GM19467 (cell line): ENCODE measurements around the gene PLD5.
"Not testable (repeated sequence)": the region's sequence is repeated elsewhere in the genome, so short reads cannot be mapped to it uniquely, and the experiment has no call there.

Source experiments
- ATAC-seq: cut with Tn5 transposase; IDR thresholded peaks from one replicate; pipeline ENCODE4 v1.9.1; 2021; ENCODE audit warnings: mild to moderate bottlenecking, moderate library complexity; ENCODE audit not compliant: unreplicated experiment

Gene PLD5

DNA sequence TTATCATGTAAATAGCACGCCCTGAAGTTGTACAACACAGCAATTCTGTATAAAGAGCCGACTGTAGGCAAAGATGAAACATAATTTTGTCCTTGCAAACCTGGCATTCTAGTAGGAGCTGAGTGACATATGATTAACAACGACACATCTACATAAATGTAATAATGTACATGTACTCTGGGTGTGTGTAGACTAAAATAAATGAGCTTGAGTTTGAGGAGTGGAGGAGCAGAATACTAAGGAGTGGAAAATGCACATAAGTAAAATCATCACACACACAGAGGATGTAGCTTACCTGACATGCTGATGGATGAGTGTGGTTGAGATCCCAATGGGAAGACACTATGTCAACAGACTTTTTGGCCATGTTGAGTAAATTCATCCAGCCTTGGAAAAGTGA lies 236.4 kb downstream of the PLD5 start:
- ATAC-seq = not testable (repeated sequence)

GRCh38 chr1:242282758-242283485 lies 241.6 kb downstream of the PLD5 start:
- ATAC-seq = not testable (repeated sequence)

- ATAC-seq = not testable (repeated sequence)
Measured at GRCh38 chr1:242278406-242278805, 246.1 kb downstream of the PLD5 start.

GRCh38 chr1:242276769-242277168 lies 247.7 kb downstream of the PLD5 start:
- not testable (repeated sequence) for ATAC-seq

DNA sequence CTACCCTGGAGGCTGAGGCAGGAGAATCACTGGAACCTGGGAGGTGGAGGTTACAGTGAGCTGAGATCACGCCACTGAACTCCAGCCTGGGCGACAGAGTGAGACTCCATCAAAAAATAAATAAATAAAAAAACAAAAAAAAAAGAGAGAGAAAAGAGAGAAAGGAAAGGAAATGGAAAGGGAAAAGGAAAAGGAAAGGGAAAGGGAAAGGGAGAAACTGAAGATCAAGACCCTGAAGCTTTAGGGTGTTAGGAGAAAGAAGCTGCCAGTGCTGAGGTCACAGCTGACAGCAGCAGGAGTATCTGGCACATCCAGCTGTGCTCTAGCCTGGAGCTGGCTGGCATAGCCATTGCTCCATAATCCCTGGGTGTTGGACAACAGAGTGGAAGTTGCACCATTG lies 257.5 kb downstream of the PLD5 start:
- ATAC-seq = not testable (repeated sequence)

- ATAC-seq = not testable (repeated sequence)
Measured at GRCh38 chr1:242264419-242264818, 260.1 kb downstream of the PLD5 start.

DNA sequence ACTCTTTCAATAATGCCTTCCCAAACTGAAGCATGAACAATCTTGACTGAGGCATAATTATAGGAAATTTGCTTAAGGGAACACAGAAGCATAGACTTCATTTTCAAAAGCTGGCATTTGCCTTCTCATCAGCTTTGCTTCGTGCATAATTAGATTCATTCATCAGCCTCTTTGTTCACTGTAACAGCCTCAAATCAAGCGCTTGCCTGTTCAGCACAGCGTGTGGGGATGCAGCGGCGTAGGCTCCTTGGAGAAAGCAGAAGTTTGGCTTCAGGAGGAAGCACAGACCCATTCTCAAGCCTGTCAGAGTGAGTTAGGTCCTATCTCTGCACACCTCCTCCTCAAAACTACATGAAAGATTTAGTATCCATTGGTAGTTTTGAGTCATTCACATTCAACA lies 279.2 kb downstream of the PLD5 start:
- no peak for ATAC-seq

DNA sequence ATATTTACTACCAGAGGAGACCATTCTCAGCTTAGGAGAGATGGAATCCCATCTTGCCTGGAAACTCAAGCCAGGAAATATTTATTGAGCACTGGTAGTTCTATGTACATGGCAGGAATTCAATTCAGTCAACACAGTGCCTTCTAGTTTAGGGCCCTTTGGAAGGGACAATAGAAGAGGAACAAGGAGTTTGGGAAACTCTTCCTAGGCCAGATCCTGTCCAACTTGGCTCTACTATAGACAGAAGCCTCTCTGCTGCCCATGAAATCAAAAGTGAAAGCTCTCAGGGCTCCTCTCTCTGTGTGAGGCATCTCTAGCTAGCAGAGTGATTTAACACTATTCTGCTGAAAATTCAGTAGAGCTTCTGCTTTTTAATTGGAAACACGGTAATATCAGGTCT lies 281.0 kb downstream of the PLD5 start:
- peak; percentile 96 for ATAC-seq

DNA sequence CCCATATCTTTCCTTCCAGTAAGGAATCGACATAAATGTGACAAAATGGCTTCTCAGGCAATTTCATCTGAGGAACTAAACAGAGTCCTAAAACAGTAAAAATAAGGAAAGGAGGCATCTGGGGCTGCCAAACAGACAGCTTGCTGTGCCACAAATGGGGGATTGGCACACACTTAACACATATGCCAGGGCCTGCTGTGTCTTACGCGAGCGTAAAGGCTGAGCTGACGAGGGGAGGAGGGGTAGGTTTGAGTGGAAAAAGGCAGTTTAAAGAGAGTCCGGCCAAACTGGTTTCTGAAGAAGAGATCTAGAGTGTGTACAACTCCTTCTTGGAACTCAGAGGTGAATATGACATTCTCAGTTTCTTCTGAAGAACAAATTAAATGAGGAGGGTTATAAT lies 281.5 kb downstream of the PLD5 start:
- no peak for ATAC-seq

- no peak for ATAC-seq
Measured at GRCh38 chr1:242241936-242242335, 282.6 kb downstream of the PLD5 start.

- ATAC-seq = no peak
Measured at GRCh38 chr1:242240691-242241090, 283.8 kb downstream of the PLD5 start.

DNA sequence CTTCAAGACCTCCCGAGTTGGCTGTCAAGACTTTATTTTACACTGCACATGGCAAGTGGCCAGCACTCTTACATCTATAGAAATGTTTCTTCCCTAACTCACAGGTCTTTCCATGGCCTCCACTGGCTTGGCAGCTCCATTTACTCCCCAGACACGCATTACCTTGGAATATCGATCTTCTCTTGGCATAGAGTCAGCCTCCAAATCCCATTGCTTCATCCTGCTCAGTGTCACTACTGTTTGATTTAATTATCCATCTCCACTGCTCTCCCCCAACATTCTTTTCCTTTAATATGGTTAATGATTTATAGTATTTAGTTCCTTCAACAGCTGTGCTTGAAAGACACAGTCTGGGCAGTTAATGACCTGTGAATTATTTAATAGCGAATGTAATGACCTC lies 284.4 kb downstream of the PLD5 start:
- no peak for ATAC-seq

GRCh38 chr1:242239398-242239797 lies 285.1 kb downstream of the PLD5 start:
- no peak for ATAC-seq

- no peak for ATAC-seq
Measured at GRCh38 chr1:242237051-242237450, 287.4 kb downstream of the PLD5 start.

GRCh38 chr1:242228991-242229390 lies 295.5 kb downstream of the PLD5 start:
- no peak for ATAC-seq

DNA sequence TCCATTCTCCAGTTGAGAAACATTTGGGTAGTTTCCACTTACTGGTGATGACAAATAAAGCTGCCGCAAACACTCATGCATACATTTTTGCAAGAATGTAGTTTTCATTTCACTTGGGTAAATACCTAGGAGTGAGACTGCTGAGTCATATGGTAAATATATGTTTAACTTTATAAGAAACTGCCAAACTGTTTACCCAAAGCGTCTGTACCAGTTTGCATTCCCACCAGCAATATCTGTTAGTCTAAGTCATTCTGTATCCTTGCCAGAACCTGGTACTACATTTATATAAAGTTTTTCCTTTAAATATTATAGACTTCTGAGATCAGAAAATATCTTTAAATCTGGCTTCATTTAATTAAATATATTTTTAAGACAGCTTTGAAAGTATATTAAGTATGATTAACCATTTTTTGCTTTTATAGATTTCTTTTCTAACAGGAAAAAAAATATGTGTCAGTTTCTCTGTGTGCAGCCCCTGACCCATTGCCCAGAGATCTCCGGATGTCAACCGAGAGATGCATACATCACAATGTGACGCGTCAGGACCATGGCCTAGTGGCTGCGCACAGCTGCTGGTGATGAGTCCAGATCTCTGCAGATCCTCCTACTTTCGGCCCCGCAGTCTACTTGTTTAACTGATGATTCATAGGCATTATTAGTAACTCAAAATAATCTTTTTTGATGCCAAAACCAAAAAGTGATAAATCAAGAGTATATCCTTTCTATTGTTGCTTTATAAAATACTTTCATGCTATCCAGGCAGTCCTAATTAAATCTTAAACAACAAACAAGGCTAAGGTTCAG lies 298.5 kb downstream of the PLD5 start:
- peak; percentile 66 for ATAC-seq

DNA sequence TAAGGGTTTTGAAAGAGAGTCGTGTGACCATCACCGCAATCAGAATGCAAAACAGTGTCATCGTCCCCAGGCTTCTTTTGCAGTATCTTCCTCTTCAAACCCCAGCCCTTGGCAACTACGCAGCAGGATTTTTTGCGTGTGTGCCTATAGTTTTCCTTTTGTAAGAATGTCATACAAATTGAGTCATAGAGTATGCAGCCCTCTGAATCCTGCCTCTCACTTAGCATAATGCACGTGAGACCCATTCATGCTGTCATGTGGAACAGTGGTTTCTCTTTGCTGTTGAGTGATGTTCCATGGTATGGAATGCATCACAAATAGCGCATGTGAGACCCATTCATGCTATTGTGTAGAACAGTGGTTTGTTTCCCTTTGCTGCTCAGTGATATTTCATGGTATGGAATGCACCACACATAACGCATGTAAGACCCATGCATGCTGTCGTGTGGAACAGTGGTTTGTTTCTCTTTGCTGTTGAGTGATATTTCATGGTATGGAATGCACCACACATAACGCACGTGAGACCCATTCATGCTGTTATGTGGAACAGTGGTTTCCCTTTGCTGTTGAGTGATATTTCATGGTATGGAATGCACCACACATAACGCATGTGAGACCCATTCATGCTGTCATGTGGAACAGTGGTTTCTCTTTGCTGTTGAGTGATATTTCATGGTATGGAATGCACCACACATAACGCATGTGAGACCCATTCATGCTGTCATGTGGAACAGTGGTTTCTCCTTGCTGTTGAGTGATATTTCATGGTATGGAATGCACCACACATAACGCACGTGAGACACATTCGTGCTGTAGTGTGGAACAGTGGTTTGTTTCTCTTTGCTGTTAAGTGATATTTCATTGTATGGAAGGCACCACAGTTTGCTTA lies 299.4 kb downstream of the PLD5 start:
- ATAC-seq = not testable (repeated sequence)

DNA sequence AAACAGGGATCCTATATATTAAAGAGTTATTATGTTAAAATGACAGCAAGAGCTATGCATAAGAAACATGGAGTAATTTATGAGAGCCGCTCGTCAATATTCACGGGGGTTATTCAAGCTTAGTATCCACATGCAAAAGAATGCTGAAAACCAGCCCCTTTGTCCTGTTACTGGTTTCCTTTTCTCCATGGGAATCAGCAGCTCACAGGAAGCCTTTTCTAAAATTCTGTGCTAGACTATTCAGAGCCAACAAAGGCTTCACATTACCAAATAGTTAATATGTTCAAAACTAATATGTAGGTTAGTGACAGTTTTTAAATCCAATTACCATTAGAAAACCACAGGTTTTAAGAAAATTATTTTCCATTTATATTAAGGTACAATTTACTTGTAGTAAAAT lies 300.0 kb downstream of the PLD5 start:
- ATAC-seq = no peak

- no peak for ATAC-seq
Measured at GRCh38 chr1:242219905-242220304, 304.6 kb downstream of the PLD5 start.

- no peak for ATAC-seq
Measured at GRCh38 chr1:242219298-242219901, 305.1 kb downstream of the PLD5 start.

DNA sequence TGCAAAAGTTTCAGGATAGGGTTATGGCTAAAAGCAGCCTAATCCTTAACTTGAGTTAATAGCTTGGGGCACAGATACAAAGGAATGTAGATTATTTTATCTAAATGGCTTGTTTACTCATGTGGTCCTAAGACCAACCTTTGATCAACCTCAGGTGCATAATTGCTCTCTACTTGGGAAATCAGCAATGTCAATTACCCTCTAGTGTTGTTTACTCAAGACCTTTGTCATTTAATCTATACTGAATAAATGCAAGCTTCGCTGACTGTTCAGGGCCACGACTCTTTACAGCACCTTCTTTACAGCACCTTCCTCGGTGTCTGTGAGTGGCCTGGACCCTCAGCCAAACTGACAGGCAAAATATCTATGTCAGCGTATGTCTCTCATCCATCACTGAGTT lies 308.1 kb downstream of the PLD5 start:
- ATAC-seq = no peak
